GM04503 (cell line): ENCODE measurements around the gene TMEM132D.

Experiments used
- DNase-seq: peaks from one replicate; pipeline ENCODE4 v3.0.0-alpha.2; 2012; ENCODE audit warnings: low read depth

The TMEM132D gene

DNA sequence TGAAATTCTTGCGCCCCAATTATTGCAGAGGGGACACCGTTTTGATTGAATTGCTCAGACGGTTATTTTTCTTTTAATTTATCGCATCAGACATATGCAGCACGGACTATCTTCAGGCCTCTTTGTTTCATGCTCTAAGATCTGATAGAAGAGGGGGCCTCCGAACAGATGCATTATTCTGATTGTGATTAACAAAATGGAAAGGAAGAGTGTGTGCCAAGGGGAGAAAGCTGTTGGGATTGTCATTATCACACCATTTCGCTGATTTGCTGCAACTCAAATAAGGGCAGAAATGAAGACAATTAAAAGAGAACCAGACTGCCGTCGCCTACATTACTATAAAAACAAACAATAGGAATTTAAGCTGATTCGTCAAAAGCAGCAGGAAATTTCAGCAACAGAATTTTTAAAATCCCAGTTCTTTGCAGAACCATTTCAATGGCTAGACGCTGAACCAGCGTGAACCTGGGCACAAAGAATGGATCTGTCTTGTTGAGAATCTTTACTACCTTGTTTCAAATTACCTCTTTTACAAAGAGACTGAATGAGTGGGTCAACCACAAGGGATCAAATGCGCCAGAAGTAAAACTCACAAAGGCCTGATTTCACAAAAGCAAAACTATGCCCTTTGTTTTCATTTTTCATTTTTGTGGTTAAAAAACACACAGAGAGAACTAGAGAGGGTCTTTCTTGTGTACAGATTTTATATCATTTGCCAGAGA is 30.6 kb downstream of the TMEM132D start:
- no peak for DNase-seq

DNA sequence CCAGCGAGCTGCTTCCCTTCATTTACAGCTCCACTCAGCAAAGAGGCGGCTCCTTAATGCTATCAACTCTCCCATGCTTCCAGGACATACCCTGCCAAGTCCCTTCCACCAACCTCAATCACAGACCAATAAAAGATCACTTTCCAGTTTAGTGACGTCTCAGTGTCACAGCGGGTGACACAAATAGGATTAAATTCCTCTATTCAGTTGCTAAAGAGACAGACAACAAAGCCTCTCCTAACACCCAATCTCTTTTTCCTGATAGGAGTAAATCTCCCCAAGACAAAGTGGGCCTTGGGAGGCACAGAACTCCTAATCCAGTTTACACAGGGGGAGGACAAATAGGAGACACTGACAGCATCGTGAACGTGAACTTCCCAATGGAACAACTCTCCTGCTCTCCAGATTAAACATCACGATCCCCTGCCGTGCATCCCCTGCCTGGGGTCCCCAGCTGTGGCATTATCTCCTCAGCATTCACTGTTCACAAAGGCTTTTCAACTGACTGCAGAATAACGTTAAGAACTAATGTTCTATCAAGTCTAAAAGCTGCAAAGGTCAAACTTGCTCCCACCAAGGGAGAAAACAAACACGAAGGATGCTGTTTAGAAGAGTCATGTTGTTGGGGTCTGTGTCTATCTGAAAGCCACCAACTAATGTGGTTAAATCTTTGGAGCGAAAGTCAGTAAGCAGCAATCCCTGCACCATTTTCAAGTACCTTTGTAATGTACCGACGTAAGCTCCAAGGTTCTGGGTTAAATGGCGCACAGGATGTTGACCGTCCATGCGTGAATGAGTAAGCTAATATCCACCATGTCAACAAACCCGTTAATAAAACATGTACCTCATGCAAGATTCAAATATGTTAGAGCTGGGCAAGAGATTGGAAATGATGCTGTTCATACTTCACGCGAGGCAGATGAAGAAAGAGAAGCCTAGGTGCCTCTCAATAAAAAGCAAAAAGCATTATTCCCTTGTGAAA is 31.5 kb downstream of the TMEM132D start:
- DNase-seq, result no peak

DNA sequence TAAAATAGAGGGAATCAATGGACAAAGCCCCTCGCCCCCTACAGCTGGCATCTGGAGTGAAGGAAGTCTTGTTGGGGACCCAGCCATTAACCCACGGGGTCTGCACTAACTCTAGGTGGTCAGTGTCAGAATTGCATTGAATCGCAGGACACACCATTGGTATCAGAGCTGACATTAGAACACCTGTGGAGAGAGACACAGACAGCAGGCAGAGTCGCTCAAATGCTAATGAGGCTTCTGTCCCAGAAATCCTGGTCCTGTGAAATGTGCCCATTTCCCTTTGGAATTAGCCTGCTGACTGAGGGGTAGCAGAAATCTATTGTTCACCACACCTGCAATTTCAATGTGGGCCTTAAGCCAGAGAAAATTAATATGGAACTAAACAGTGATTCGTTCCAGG is 33.0 kb downstream of the TMEM132D start:
- DNase-seq, result no peak

DNA sequence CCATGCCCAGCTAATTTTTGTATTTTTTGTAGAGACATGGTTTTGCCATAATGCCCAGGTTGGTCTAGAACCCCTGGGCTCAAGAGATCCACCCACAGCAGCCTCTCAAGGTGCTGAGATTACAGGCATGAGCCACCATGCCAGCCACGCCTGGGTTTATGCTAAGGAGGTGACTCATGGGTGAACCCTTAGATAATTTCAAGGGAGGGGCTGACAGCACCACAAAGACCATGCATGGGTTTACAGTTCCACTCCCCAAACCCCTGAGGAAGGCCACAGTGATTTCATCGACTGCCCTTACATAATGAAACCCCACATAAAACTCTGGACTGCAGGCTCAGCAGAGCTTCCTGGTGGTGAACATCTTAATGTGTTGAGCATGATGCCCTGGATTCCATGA is 33.7 kb downstream of the TMEM132D start:
- DNase-seq, result no peak

DNA sequence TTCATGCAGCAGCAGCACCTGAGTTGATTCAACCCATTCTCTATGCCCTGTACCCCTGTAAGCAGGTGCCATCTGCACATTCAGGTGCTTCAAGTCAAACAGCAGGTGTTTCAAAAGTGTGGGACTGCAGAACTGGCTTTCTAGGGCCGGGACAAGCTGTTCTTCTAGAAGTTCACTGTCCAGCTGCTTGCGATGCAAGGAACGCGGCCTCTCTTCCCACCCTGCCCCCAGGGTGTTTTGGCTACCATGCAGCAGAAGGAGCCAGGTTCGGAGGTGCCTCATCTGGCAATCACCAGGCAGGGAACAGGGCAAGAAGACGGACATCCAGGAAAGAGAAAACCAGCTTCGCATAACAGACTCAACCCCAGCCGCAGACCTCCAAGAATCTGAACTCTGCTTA is 35.2 kb downstream of the TMEM132D start:
- DNase-seq, result no peak

DNA sequence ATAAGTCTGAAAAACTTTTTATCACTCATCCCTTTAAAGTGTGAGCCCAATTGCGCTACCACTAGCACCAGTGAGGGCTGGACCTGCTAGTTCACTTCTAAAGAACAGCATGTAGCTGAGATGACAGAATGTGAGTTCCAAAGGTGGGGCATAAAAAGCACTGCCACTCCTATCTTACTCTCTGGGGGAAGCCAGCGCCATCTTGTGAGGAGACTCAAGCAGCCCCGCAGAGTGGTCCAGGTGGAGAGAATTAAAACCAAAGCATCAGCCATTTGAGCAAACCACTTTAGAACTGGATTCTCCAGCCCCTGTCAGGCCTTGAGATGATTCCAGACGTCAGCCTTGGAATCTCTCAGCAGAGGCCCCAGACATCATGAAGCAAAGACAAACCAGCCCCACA is 39.9 kb downstream of the TMEM132D start:
- no peak for DNase-seq

DNA sequence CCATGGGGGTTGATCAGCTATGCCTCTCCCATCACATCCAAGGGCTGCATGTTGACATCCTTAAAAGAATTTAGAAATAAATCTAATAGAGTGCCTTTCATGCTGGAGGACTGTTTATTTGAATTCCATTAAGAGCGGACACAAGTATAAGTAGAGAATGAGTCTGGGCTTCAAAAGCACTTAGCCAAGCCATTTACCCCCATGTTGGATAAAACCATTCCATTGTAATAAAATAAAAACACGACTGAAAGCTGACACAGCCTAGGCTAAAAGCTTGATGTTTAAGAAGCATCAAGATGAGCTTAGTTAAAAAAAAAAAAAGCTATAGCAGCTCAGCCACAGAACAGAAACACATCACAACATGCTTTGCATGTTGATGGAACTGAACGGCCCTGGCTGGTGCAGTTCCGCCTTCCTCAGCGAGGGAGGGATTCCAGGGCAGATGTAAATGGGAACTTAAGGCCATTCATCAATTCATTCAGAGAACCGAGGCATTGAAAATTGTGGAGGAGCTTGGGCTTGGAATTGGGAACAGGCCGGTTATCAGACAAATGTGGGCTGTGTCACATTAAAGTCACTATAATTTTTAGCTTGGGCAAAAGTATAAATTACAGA is 41.2 kb downstream of the TMEM132D start:
- no peak for DNase-seq

DNA sequence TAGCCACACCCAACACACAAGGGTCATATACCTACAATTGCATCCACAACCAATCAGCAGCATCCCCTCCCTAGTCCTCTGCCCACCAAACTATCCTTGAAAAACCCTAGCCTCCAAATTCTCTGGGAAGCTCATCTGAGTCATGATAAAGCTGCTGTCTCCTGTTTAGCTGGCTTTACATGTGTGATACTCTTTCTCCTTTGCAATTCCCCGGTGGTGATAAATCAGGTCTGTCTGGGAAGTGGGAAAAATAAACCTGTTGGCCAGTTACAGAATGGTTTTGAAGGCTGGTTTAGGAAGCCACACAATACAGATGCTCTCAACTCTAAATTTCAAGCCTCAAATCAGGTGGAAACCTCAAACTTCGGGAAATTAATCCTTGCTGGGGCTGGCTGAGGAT is 41.9 kb downstream of the TMEM132D start:
- DNase-seq, result no peak

DNA sequence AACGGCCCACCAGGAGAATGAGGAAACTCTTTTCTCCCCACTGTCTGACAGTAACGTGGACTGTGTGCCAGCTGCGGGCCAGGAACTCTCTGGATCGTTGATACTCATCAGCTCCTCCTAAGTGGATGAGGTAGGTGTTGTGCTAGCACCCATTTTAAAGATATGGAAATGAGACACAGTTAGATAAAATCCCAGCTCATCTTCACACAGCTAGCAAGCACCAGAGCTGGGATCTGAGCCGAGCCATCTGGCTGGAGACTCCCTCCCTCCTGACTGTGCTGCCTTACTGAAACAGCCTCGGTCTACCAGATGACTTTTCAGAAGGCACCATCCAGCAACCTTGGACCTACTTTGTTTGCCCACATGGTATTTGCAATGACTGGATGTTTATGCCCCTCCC is 49.2 kb downstream of the TMEM132D start:
- no peak for DNase-seq

DNA sequence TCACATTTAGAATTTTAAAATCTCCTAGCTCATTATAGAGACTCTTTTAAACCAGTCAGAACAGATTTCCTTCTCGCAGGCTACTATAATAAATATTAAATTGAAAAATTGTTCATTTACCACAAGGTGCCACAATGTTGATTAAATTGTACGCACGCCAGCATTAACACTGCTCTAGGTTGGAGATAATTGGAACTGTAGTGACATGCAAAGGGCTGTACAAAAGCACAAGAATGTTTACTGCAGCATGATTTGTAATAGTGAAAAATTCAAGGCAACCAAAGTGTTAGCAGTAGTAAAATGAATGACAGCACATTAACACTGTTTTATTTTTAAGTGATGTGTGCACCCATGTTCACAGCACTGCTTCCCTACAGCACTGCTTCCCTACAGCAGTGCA is 52.5 kb downstream of the TMEM132D start:
- DNase-seq, result no peak

DNA sequence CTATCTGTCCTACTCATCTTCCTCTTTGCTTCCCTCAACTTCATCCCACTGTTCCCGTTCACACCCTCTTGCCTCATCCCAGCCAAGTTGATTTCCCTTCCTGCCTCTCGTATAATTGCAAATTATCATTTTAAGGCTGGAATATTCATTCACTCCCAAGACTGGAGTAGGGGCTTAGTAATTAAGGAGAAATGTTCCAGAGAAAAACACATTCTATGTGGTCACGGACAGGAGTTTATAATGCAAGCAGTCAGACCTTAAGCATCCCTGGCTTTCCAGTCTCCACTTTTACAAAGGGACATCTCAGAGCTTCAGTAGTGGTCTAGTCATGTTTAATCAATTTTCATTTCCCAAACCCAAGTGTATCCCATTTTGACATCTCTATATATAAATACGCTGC is 54.9 kb downstream of the TMEM132D start:
- no peak for DNase-seq

DNA sequence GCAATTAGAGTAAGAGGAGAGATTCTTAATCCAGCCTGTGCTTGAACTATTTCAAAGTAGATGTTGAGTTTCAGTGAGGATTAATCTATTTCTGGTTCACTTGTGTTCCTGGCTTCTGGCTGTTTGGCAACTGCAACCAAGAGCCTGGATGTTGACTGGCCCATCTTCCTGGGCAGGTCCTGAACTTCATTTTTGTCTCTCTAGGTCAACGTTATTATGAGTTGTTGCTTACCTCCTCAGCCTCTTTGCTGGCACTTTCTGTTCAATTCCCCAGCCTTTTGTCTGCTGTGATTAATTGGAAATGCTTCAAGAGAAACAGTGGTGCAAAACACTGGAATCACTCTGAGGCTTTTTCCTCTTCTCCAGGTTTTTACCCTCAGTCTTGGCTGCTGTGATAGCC is 56.8 kb downstream of the TMEM132D start:
- no peak for DNase-seq

DNA sequence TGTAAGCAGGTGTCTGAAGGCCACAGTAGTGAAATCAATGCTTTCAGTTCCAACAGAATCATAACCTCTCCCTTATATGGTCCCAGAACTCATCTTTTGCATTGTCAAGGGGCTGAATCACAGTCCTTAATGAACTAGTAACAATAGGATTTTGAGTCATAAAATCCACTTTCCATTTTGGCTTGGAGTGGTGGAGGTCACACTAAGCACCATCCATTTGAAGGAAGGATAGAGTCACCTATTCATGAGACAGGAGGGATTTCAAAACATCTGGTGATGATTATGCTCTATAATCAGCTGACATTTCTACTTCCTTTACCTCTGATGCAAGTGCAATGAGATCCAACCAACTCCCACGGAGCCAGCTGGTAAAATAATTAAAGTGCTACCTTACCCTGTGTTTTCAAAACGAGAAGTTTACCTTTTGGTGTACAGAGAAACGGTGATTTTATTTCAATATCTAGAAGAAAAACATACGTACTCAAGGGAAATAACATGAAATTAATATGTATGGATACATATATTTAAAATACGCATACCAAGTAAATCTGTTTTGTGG is 59.1 kb downstream of the TMEM132D start:
- no peak for DNase-seq

DNA sequence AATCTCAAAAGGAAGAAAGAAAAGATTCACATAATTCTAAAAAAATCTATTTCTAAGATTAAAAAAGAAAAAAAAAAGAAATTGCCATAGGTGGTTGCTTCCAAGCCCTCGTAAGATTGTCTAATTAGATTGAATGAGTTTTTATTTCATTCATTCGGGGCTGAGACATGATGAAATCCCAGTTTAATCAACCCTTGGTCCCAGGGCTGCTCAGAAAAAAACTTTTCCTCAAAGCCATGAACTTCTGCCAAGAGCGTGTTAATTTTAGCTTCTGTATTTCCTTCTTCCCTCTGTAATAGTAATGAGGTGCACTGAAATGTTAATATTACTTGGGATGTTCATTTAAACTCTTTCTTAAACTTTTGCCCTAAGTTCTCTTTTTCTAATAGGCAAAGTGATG is 62.6 kb downstream of the TMEM132D start:
- DNase-seq, result no peak

DNA sequence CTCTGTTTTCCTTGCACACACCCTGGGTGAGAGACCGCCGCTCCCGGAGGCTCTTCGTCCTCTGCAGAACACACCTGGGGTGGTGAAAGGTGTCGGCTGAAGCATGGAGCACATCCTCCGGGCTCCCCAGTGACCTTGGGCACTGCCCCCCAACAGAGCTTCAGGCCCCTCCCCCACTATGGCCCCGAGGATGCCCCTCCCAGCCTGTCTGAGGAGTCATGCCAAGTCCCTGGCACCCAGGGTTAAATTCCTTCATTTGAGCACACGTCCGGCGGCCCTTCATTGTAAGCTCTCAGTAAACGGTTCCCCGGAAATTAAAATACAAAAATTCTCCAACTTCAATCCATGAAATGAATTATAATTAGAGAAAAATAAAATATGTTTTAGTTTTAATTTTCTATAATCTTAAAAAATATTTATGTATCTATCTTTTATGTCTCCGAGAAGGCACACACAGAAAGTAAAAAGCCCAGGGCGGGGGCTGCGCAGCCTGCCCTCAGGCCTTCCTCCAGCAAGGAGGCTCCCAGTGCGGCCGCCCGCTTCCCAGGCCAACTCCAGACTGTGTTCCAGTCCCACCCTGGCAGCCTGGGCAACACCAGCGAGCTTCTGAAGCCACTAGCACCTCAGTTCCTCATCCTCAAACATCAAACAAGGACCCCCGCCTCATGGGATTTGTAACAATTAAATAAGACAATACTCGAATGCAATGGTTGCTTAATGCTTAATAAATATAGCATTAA is 63.5 kb downstream of the TMEM132D start:
- DNase-seq, result no peak

DNA sequence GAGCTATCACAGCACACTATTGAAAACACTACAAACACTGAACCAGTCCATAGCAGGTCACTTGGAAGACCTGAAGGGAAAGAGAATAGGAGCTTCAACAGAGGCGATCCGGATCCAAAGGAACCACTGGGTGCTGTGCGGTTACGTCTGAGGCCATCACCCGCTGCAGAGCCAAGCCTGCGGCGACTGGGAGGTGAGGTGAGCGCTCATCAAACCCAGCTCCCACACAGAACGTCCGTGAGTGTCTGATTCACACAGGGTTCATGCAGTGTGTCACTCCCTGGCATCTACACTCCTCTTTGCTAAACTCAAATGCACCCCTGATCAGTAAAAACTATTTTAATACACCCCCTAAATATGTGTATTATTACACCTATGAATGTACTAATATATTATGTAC is 64.1 kb downstream of the TMEM132D start:
- no peak for DNase-seq

DNA sequence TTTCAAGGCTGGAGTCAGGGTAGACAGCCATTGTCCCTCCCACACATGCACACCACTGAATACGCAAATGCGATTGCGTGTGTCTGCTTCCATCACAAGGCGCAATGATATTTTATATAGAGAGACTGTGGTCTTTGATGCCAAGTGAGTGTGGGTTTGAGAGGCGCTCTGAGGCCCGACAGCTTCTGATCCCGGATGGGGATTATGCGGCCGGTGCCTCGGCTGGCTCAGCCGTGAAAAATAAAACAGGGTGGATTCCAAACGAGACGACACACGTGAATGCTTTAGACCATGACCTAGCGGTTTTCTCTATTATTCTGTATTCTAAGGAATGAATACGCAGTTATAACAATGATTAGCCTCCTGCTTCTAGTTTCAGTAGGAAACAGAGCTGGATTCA is 72.5 kb downstream of the TMEM132D start:
- no peak for DNase-seq

DNA sequence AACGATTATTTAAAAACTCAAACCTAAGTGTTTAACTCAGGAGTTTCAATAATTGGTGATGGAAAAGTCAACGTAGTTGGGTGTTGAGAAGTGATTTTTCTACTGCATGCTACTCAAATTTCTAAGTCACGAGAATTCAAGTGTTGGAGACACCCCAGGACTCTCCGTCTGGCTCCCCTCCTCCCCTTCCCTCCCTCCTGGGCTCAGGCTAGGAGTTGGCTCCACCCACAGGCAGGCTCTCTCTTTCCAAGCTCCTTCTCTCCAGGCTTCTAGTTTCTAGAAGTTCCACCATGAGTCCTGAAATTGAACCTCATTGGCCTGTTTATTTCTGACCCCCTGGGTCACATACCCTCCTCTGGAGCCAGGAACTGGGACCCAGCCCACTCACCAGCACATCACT is 73.0 kb downstream of the TMEM132D start:
- no peak for DNase-seq

DNA sequence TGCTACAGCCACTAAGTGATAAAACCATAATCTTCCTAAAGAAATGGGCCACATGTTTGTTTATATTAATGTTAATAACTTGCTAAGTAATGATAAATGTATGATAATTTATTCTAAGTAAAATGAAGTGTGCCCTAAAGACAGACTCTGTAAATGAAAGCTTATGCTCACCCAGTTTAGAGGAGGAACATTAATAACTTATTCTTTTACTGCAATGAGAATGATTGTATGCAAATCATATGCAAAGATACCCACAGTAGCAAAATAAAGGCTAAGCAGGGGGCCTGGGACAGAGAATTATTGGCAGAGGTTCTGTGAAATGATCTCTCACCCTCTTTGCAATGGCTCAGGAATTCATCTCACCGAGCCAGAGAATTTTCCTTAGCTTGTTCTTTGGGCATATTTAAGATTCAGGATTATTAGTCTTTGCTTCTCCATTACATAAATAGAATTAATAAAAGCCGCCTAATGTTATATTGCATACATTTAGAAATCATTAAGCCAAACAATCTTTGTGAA is 75.9 kb downstream of the TMEM132D start:
- no peak for DNase-seq

DNA sequence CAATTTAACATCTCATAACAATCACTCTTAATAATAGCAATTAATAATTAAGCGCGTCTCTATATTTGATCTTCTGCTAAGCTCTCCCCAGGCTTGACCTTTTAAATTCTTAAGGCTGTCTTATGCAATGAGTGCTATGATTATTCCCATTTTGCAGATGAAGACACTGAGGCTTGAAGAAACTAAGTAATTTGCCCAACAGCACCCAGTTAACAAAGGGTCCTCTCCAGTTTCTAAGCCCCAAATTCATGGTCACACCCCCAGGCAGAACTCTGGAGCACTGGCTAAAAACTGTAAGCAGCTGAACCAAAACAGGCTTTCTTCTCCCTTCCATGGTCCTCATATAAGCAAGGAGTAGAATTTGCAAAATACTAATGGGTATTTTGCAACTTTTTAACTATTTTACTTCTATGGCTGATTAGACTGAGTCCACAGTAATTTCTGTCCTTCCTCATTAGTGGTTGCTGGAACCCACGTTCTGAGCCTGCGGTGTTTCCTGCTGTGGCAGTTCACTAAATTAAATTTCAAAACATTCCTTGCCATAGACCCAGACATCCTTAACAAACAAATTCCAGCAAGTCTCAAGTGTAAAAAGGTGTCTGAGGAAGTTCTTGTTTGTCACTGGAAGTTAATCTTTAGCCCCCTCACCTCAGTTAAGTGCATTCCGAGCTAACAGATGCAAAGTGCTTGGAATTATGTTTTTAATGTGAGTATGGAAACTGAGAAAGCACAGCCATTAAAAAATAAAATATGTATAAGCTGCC is 76.5 kb downstream of the TMEM132D start:
- no peak for DNase-seq

DNA sequence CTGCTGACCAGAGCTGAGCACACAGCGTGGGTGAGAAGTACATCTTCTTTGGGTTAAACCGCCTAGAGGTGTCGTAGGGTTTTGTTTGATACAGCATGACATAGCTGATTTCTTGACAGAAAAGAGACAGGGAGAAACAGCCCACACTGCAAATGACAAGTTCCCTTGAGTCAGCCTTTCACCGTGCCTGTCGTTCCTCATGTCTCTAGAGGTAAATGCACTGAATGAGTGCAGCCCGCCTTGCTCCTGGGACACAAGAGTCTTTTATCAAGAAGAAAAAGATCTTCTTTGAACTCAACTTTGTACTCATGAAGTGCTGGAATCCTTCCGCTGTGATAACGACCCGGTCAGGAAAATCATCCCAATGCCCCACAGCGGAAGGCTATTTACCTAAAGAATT is 77.6 kb downstream of the TMEM132D start:
- DNase-seq, result no peak
